K562 (cell line): ENCODE data around the gene NMBR. TPM values are rescaled to one million over a fixed set of nuclear protein-coding genes. Genes with fewer than 3 reads are reported as not detected.

ENCODE experiments used
- CHD2 ChIP-seq: IDR thresholded peaks from 2 replicates; pipeline ENCODE4 v1.6.1; 2011; ENCODE audit warnings: low read depth, low read length
- CREBBP ChIP-seq: IDR thresholded peaks from one replicate; pipeline ENCODE4 v1.6.1; 2012; ENCODE audit warnings: low read depth, mild to moderate bottlenecking, control low read depth, inconsistent platforms, low read length
- DACH1 ChIP-seq: fragments of 450-650 bp; IDR thresholded peaks from 2 replicates; pipeline ENCODE4 v1.6.1; 2018; ENCODE audit not compliant: partially characterized antibody
- E2F6 ChIP-seq, 2 experiments: IDR thresholded peaks; 2 replicates each; pipeline ENCODE4 v1.6.1; 2011; ENCODE audit warnings: borderline replicate concordance in 1 of 2, control low read depth in 1 of 2, low read depth in 1 of 2, low read length in 1 of 2, mild to moderate bottlenecking in 1 of 2, mixed read lengths in 1 of 2, moderate library complexity in 1 of 2; ENCODE audit not compliant: insufficient read depth in 1 of 2, insufficient read length in 1 of 2, poor library complexity in 1 of 2, severe bottlenecking in 1 of 2; ENCODE audit errors: extremely low read depth in 1 of 2
- ETV1 ChIP-seq: fragments of 450-650 bp; conservative IDR thresholded peaks from 2 replicates; pipeline ENCODE4 v1.6.1; 2016; ENCODE audit warnings: missing genetic modification characterization, control low read depth, low read depth, missing compliant biosample characterization
- ETV5 ChIP-seq: sonication (generic); formaldehyde crosslinking; IDR thresholded peaks from 2 replicates; pipeline ENCODE4 v1.4.0; 2020; ENCODE audit warnings: low read depth, mild to moderate bottlenecking, missing genetic modification reagents
- FOXM1 ChIP-seq, 2 experiments: fragments of 450-650 bp in 1 of 2; sonication (generic) in 1 of 2; formaldehyde crosslinking in 1 of 2; IDR thresholded peaks; 2 replicates each; pipeline versions ENCODE4 v1.6.1 to v1.9.0; 2017 to 2022; ENCODE audit warnings: low read depth in 2 of 2, mild to moderate bottlenecking in 2 of 2, missing genetic modification reagents in 1 of 2, moderate library complexity in 1 of 2
- HDAC2 ChIP-seq: fragments of 450-650 bp; IDR thresholded peaks from 2 replicates; pipeline ENCODE4 v1.6.1; 2016; ENCODE audit warnings: mild to moderate bottlenecking
- MAZ ChIP-seq, 2 experiments: fragments of 450-650 bp in 1 of 2; sonication (generic) in 1 of 2; formaldehyde crosslinking; IDR thresholded peaks in 1 of 2; conservative IDR thresholded peaks in 1 of 2; 2 replicates each; pipeline versions ENCODE4 v1.4.0 to v1.5.0; 2020; ENCODE audit warnings: mild to moderate bottlenecking in 1 of 2, missing genetic modification reagents in 1 of 2
- MNT ChIP-seq, 2 experiments: fragments of 450-650 bp; conservative IDR thresholded peaks; 2 replicates each; pipeline ENCODE4 v1.6.1; 2017; ENCODE audit warnings: mild to moderate bottlenecking in 2 of 2, moderate library complexity in 2 of 2
- NFIX ChIP-seq: fragments of 250-450 bp; sonication (Bioruptor Pico); IDR thresholded peaks from 2 replicates; pipeline ENCODE4 v1.4.0; 2020; ENCODE audit warnings: low read depth, mild to moderate bottlenecking, moderate library complexity
- NFYB ChIP-seq: IDR thresholded peaks from 2 replicates; pipeline ENCODE4 v1.6.1; 2011; ENCODE audit warnings: mild to moderate bottlenecking, moderate library complexity; ENCODE audit not compliant: insufficient read length; ENCODE audit errors: extremely low read depth
- POLR2AphosphoS5 ChIP-seq: IDR thresholded peaks from 2 replicates; pipeline ENCODE4 v1.6.1; 2011; ENCODE audit warnings: mild to moderate bottlenecking, low read depth, low read length, moderate library complexity; ENCODE audit not compliant: control insufficient read depth, insufficient read depth
- POLR2B ChIP-seq: fragments of 450-650 bp; IDR thresholded peaks from 2 replicates; pipeline ENCODE4 v1.6.1; 2018; ENCODE audit warnings: low read depth; ENCODE audit not compliant: partially characterized antibody
- RBBP5 ChIP-seq: fragments of 200-600 bp; sonication (generic); IDR thresholded peaks from 2 replicates; pipeline ENCODE4 v1.6.1; 2012; ENCODE audit warnings: borderline replicate concordance, mild to moderate bottlenecking, low read length, control low read depth, inconsistent platforms; ENCODE audit not compliant: insufficient read depth, poor library complexity, severe bottlenecking
- RCOR1 ChIP-seq, 2 experiments: IDR thresholded peaks; 2 replicates each; pipeline ENCODE4 v1.6.1; 2012; ENCODE audit warnings: low read depth in 2 of 2, low read length in 2 of 2, borderline replicate concordance in 1 of 2, improper control_type of control experiment in 1 of 2
- STAG1 ChIP-seq: sonication (generic); formaldehyde crosslinking; IDR thresholded peaks from 2 replicates; pipeline ENCODE4 v1.5.0; 2020; ENCODE audit warnings: missing genetic modification reagents, borderline replicate concordance
- TEAD4 ChIP-seq, 2 experiments: sonication (generic) in 1 of 2; formaldehyde crosslinking in 1 of 2; IDR thresholded peaks; 2 replicates each; pipeline versions ENCODE4 v1.6.1 to v1.8.0; 2012 to 2022; ENCODE audit warnings: borderline replicate concordance in 1 of 2, inconsistent platforms in 1 of 2, low read length in 1 of 2, mild to moderate bottlenecking in 1 of 2, missing genetic modification reagents in 1 of 2
- TFAP4 ChIP-seq: sonication (generic); formaldehyde crosslinking; IDR thresholded peaks from 2 replicates; pipeline ENCODE4 v1.8.0; 2022; ENCODE audit warnings: missing genetic modification reagents, mild to moderate bottlenecking, moderate library complexity, borderline replicate concordance
- ZNF143 ChIP-seq: sonication (generic); formaldehyde crosslinking; IDR thresholded peaks from 2 replicates; pipeline ENCODE4 v1.9.0; 2022; ENCODE audit warnings: mild to moderate bottlenecking, missing genetic modification reagents
- ZSCAN32 ChIP-seq: fragments of 450-650 bp; formaldehyde crosslinking; IDR thresholded peaks from 2 replicates; pipeline ENCODE4 v1.4.0; 2020; ENCODE audit warnings: mild to moderate bottlenecking, moderate library complexity
- polyA plus RNA-seq, 8 experiments: library from polyadenylated mRNA; depleted of rRNA in 4 of 8; stranded (reverse) in 5 of 8; unstranded in 3 of 8; fragments of >200 nt; fragmentation: Nextera tagmentation in 2 of 8; fragmentation: Illumina TruSeq in 1 of 8; extraction: Ambion mirVana in 2 of 8; extraction: Trizol in 1 of 8; gene quantifications; 2 replicates each; pipeline versions ENCODE4 v1.2.1 to v1.2.3, GENCODE V29; 2011 to 2014; ENCODE audit warnings: inconsistent platforms in 1 of 8, missing spikeins in 1 of 8
- total RNA-seq, 7 experiments: library from RNA; depleted of rRNA in 6 of 7; stranded (reverse); fragments of >200 nt in 6 of 7; fragmentation: Illumina TruSeq in 2 of 7; extraction: Trizol in 2 of 7; gene quantifications; 2 replicates each; pipeline versions ENCODE4 v1.2.1 to v1.2.3, GENCODE V29; 2011 to 2021; ENCODE audit warnings: low replicate concordance in 1 of 7

The NMBR gene
- total and polyA plus RNA-seq, 9 of the 15 experiments (the other 6 are each of a cell fraction or from before 2014, with no cell fraction given): not detected

GRCh38 chr6:142030115-142030619 is 116.8 kb downstream of the NMBR start (continued):
- TF ChIP-seq RBBP5: peak; percentile 66
- TF ChIP-seq TEAD4 (IDR thresholded peaks at IDR 0.05; ENCODE audit: low read length): no peak
- no peak for TF ChIP-seq TEAD4 (CRISPR knock-in tag; IDR thresholded peaks at IDR 0.05; ENCODE audit: borderline replicate concordance)
- peak; percentile 74 for TF ChIP-seq TFAP4 (CRISPR knock-in tag)
- peak; percentile 71 for TF ChIP-seq DACH1
- TF ChIP-seq POLR2B: no peak
- TF ChIP-seq ZSCAN32 (CRISPR knock-in tag): no peak
- peak; percentile 12 for TF ChIP-seq NFYB
- no peak for TF ChIP-seq CHD2
- TF ChIP-seq MAZ (CRISPR knock-in tag; conservative IDR thresholded peaks at IDR 0.05 in 1 of 2, IDR thresholded peaks at IDR 0.05 in 1 of 2): peak in 1 of 2 experiments; percentile 59; a peak in 1 of 4 replicates
- TF ChIP-seq MNT (conservative IDR thresholded peaks at IDR 0.05): peak; percentile 19 to 65; a peak in 1 of 4 replicates
- TF ChIP-seq RCOR1 (IDR thresholded peaks at IDR 0.05; ENCODE audit: borderline replicate concordance in 1 of 2, low read depth in 2 of 2, low read length in 2 of 2): peak in 1 of 2 experiments; percentile 53; a peak in 1 of 4 replicates
- TF ChIP-seq NFIX (CRISPR knock-in tag): no peak
- TF ChIP-seq STAG1 (CRISPR knock-in tag): no peak
- TF ChIP-seq CREBBP: no peak
- TF ChIP-seq ZNF143 (CRISPR knock-in tag): no peak
- peak; percentile 56 to 86 for TF ChIP-seq E2F6 (IDR thresholded peaks at IDR 0.05; ENCODE audit: borderline replicate concordance in 1 of 2, extremely low read depth in 1 of 2, insufficient read depth in 1 of 2, insufficient read length in 1 of 2, low read depth in 1 of 2, low read length in 1 of 2, poor library complexity in 1 of 2, severe bottlenecking in 1 of 2)
- TF ChIP-seq ETV1 (tag): peak; percentile 48; the same call in 1 of the 2 replicates
- peak; percentile 38; the same call in 1 of the 2 replicates for TF ChIP-seq POLR2AphosphoS5
- TF ChIP-seq ETV5 (CRISPR knock-in tag): 0 out of 2 replicates have a peak, but pooled peaks have one; percentile 51
- peak; percentile 67; the same call in 1 of the 2 replicates for TF ChIP-seq HDAC2
- 0 out of 2 replicates have a peak, but pooled peaks have one; percentile 51 for TF ChIP-seq FOXM1 (IDR thresholded peaks at IDR 0.05; ENCODE audit: low read depth)
- no peak for TF ChIP-seq FOXM1 (CRISPR knock-in tag; IDR thresholded peaks at IDR 0.05; ENCODE audit: low read depth)
